ENCODE results near the gene VWA2.

- TF ChIP-seq NFE2L2 (IDR thresholded peaks at IDR 0.05; ENCODE audit: low read depth, low read length) (no peak), CTCF (conservative IDR thresholded peaks at IDR 0.05; ENCODE audit: low read depth, low read length) (no peak), POLR2A (IDR thresholded peaks at IDR 0.05; ENCODE audit: low read depth, low read length) (no peak), MXI1 (IDR thresholded peaks at IDR 0.05; ENCODE audit: borderline replicate concordance, low read depth, low read length) (no peak)
Observed at GRCh38 chr10:114334301-114334700, 95.2 kb downstream of the VWA2 start.
